Muscle of back (tissue), 11 donors: Measurements from ENCODE around the gene SEZ6. TPM values are rescaled to one million over a fixed set of nuclear protein-coding genes. Genes with fewer than 3 reads are reported as not detected.
A peak's percentile ranks its signal among the peaks of the same experiment; 100 is the strongest.

ENCODE experiments used
- DNase-seq, 3 donors: peaks; one replicate each; pipeline versions ENCODE4 v3.0.0 to v3.0.0-alpha.2; 2013
- polyA plus RNA-seq, 10 donors: library from polyadenylated mRNA; unstranded; fragments of 120-200 nt; gene quantifications; one replicate each; pipeline ENCODE4 v1.2.1, GENCODE V29; 2013; ENCODE audit not compliant: insufficient read length in 10 of 10

SEZ6 gene
- polyA plus RNA-seq, 10 donors, result 0.07 to 0.66 (median 0.23) TPM

GRCh38 chr17:29003289-29003688, 2.5 kb downstream of the SEZ6 start:
- DNase-seq, result no peak

GRCh38 chr17:29002811-29003210, 3.0 kb downstream of the SEZ6 start:
- DNase-seq, result no peak

- DNase-seq, result no peak
These were observed 4.9 kb downstream of the SEZ6 start for GRCh38 chr17:29000973-29001372.

- DNase-seq, result no peak
These were observed 6.6 kb downstream of the SEZ6 start for GRCh38 chr17:28999206-28999605.

- no peak for DNase-seq
These were observed 8.0 kb downstream of the SEZ6 start for GRCh38 chr17:28997806-28998205.

- no peak for DNase-seq
These were observed 9.2 kb downstream of the SEZ6 start for GRCh38 chr17:28996554-28997096.

- no peak for DNase-seq
These were observed 12.0 kb downstream of the SEZ6 start for GRCh38 chr17:28993645-28994426.

- no peak for DNase-seq
These were observed 12.9 kb downstream of the SEZ6 start for GRCh38 chr17:28992625-28993600.

GRCh38 chr17:28992185-28992584, 13.6 kb downstream of the SEZ6 start:
- DNase-seq, result no peak

- DNase-seq, result no peak
These were observed 14.1 kb downstream of the SEZ6 start for GRCh38 chr17:28991779-28992178.

GRCh38 chr17:28989028-28989427, 16.8 kb downstream of the SEZ6 start:
- DNase-seq, result no peak

GRCh38 chr17:28988475-28988874, 17.4 kb downstream of the SEZ6 start:
- no peak for DNase-seq

- peak in 1 of 3 donors; percentile 14 for DNase-seq
These were observed 18.8 kb downstream of the SEZ6 start for GRCh38 chr17:28986714-28987655.

GRCh38 chr17:28985950-28986713, 19.7 kb downstream of the SEZ6 start:
- no peak for DNase-seq

- DNase-seq, result peak in 1 of 3 donors; percentile 36
These were observed 22.3 kb downstream of the SEZ6 start for GRCh38 chr17:28983286-28984230.

- peak in 1 of 3 donors; percentile 43 for DNase-seq
These were observed 23.6 kb downstream of the SEZ6 start for GRCh38 chr17:28982131-28982793.

GRCh38 chr17:28978356-28978964, 27.4 kb downstream of the SEZ6 start:
- no peak for DNase-seq

GRCh38 chr17:28977659-28978355, 28.0 kb downstream of the SEZ6 start:
- DNase-seq, result no peak
